Gastrocnemius medialis (tissue), 4 donors: ENCODE data around the gene NACA2. TPM values are rescaled to one million over a fixed set of nuclear protein-coding genes. Genes with fewer than 3 reads are reported as not detected.

Experiments
- ATAC-seq, 2 donors: fragments of 150-250 bp; one replicate each; pipeline ENCODE4 v1.9.1; 2016
- DNase-seq, 2 donors: peaks; one replicate each; pipeline ENCODE4 v3.0.0-alpha.2; 2019
- H3K27ac ChIP-seq, 4 donors: fragments of 200-600 bp; sonication (generic); 1 replicate in 1 of 4; 2 replicates in 3 of 4; pipeline ENCODE4 v1.5.1; 2016 to 2018; ENCODE audit warnings: mild to moderate bottlenecking in 2 of 4, moderate library complexity in 1 of 4
- H3K27me3 ChIP-seq, 3 donors: fragments of 200-600 bp; sonication (generic) in 2 of 3; 1 replicate in 1 of 3; 2 replicates in 2 of 3; pipeline versions ENCODE4 v1.5.1 to v1.6.0; 2016 to 2019; ENCODE audit warnings: mild to moderate bottlenecking in 1 of 3, moderate library complexity in 1 of 3
- H3K36me3 ChIP-seq, 2 donors: fragments of 200-600 bp; sonication (generic) in 1 of 2; one replicate each; pipeline ENCODE4 v1.5.1; 2017 to 2018
- H3K4me1 ChIP-seq, 2 donors: fragments of 200-600 bp; sonication (generic) in 1 of 2; one replicate each; pipeline ENCODE4 v1.5.1; 2016 to 2017; ENCODE audit warnings: mild to moderate bottlenecking in 2 of 2
- H3K4me3 ChIP-seq, 4 donors: fragments of 200-600 bp; sonication (generic) in 3 of 4; 1 replicate in 1 of 4; 2 replicates in 3 of 4; pipeline ENCODE4 v1.5.1; 2016 to 2019; ENCODE audit warnings: mild to moderate bottlenecking in 2 of 4
- H3K9me3 ChIP-seq, 3 donors: fragments of 200-600 bp; sonication (generic) in 2 of 3; 1 replicate in 1 of 3; 2 replicates in 2 of 3; pipeline ENCODE4 v1.5.1; 2016 to 2019
- CTCF ChIP-seq, 5 experiments: fragments of 450-650 bp in 3 of 5; fragments of 200-600 bp in 2 of 5; sonication (generic) in 2 of 5; IDR thresholded peaks in 4 of 5; conservative IDR thresholded peaks in 1 of 5; 1 replicate in 4 of 5; 2 replicates in 1 of 5; pipeline ENCODE4 v1.5.1; 2016 to 2019; ENCODE audit warnings: antibody characterized with exemption in 5 of 5, mild to moderate bottlenecking in 3 of 5, moderate library complexity in 3 of 5
- POLR2A ChIP-seq, 2 donors: fragments of 450-650 bp; IDR thresholded peaks; one replicate each; pipeline ENCODE4 v1.6.1; 2017; ENCODE audit warnings: antibody characterized with exemption in 2 of 2, mild to moderate bottlenecking in 2 of 2, moderate library complexity in 2 of 2
- in situ Hi-C, 4 donors: fragments of 200-750 bp; cut with MboI; loops; one replicate each; pipeline versions ENCODE4 v1.15.0 to v1.8.0; 2017; ENCODE audit warnings: low sequenced_read_pairs in 4 of 4
- intact Hi-C: fragments of 100-400 bp; cut with DNase I; formaldehyde crosslinking; loops from one replicate; pipeline ENCODE4 v1.15.1; 2023; ENCODE audit warnings: low total_unique reads
- total RNA-seq, 4 donors: library from RNA; depleted of rRNA; stranded (reverse); fragments of >200 nt; gene quantifications; one replicate each; pipeline versions ENCODE4 v1.1.0 to v1.2.3, GENCODE V29; 2016

The NACA2 gene
- total RNA-seq, 4 donors from 2014 or later, result not detected

GRCh38 chr17:61547113-61547512 is 43.9 kb downstream of the NACA2 start:
- H3K4me1 ChIP-seq, result no peaks in the 10 kb centered on the region
- no peaks in the 10 kb centered on the region for H3K9me3 ChIP-seq
- no peaks in the 10 kb centered on the region for H3K27me3 ChIP-seq
- no peak for ATAC-seq
- intact Hi-C loops (no loop called here), in situ Hi-C loops (no loop called here)
- TF ChIP-seq POLR2A (IDR thresholded peaks at IDR 0.05) (no peak), CTCF (IDR thresholded peaks at IDR 0.05 in 4 of 5, conservative IDR thresholded peaks at IDR 0.05 in 1 of 5) (no peak)
- no peaks in the 10 kb centered on the region for H3K36me3 ChIP-seq
- no peak for DNase-seq
- H3K27ac ChIP-seq, result no peak overlapping the region
- H3K4me3 ChIP-seq, result no peak overlapping the region

- ATAC-seq, result no peak
- Histone ChIP-seq H3K4me3 (no peak overlapping the region), H3K27me3 (no peaks in the 10 kb centered on the region), H3K36me3 (no peaks in the 10 kb centered on the region), H3K4me1 (no peaks in the 10 kb centered on the region), H3K27ac (no peak overlapping the region), H3K9me3 (no peaks in the 10 kb centered on the region)
- in situ Hi-C loops, result no loop called here
- DNase-seq, result no peak
- TF ChIP-seq CTCF (IDR thresholded peaks at IDR 0.05 in 4 of 5, conservative IDR thresholded peaks at IDR 0.05 in 1 of 5) (no peak), POLR2A (IDR thresholded peaks at IDR 0.05) (no peak)
- intact Hi-C loops, result no loop called here
Measured at GRCh38 chr17:61545335-61545938, 45.6 kb downstream of the NACA2 start.

- ATAC-seq (no peak), DNase-seq (no peak)
- no peak overlapping the region for H3K27ac ChIP-seq
- in situ Hi-C loops (no loop called here), intact Hi-C loops (no loop called here)
- no peaks in the 10 kb centered on the region for H3K4me1 ChIP-seq
- no peak overlapping the region for H3K4me3 ChIP-seq
- H3K36me3 ChIP-seq, result no peaks in the 10 kb centered on the region
- no peaks in the 10 kb centered on the region for H3K9me3 ChIP-seq
- H3K27me3 ChIP-seq, result no peaks in the 10 kb centered on the region
- TF ChIP-seq CTCF (IDR thresholded peaks at IDR 0.05 in 4 of 5, conservative IDR thresholded peaks at IDR 0.05 in 1 of 5) (no peak), POLR2A (IDR thresholded peaks at IDR 0.05) (no peak)
Measured at GRCh38 chr17:61543786-61544415, 47.1 kb downstream of the NACA2 start.

- no peaks in the 10 kb centered on the region for H3K9me3 ChIP-seq
- no peak for DNase-seq
- H3K4me1 ChIP-seq, result no peaks in the 10 kb centered on the region
- TF ChIP-seq POLR2A (IDR thresholded peaks at IDR 0.05), result no peak
- no peak for TF ChIP-seq CTCF (IDR thresholded peaks at IDR 0.05 in 4 of 5, conservative IDR thresholded peaks at IDR 0.05 in 1 of 5)
- no peak for ATAC-seq
- no peaks in the 10 kb centered on the region for H3K36me3 ChIP-seq
- no peak overlapping the region for H3K27ac ChIP-seq
- in situ Hi-C loops (no loop called here), intact Hi-C loops (no loop called here)
- no peak overlapping the region for H3K4me3 ChIP-seq
- no peaks in the 10 kb centered on the region for H3K27me3 ChIP-seq
Measured at GRCh38 chr17:61542027-61542426, 49.0 kb downstream of the NACA2 start.
